Heart left ventricle (tissue), 13 donors: ENCODE measurements around the gene KCNK6.

ENCODE experiments used
- CTCF ChIP-seq, 12 donors: fragments of 200-600 bp; sonication (generic) in 4 of 12; IDR thresholded peaks; one replicate each; pipeline versions ENCODE4 v1.5.0 to v1.8.0; 2018 to 2022; ENCODE audit warnings: antibody characterized with exemption in 12 of 12, mild to moderate bottlenecking in 5 of 12
- POLR2A ChIP-seq, 2 donors: fragments of 450-650 bp; IDR thresholded peaks; one replicate each; pipeline ENCODE4 v1.6.1; 2017; ENCODE audit warnings: antibody characterized with exemption in 2 of 2, mild to moderate bottlenecking in 2 of 2, moderate library complexity in 2 of 2
- donor health status: ischemic (EF 13 %, LVEDD 7.1; RV severe dilation, severe dysfunction).
- donor health status: DM: no; HTN: yes; CAD: no.
- donor health status: DM: no; HTN: no; CAD: no.
- donor health status: ischemic (EF 25% LVEDD 6.9; RV normal size, moderate dysfunction).
- donor health status: ischemic (EF 25% LVEDD 5.7; RV mildly dilated, moderate dysfunction).
- donor health status: ischemic (EF 35%, LVEDD 5.7; RV mildly dilated, moderate dysfunction).
- donor health status: nonischemic (EF 11% LVEDD 7.7; RV severe dilation, severe dysfunction).
- donor health status: DM: yes; HTN: yes; CAD: no.
- donor health status: PGD.
- donor health status: ischemic (EF 29% LVEDD 5.4; RV normal size, mild dysfunction).
- donor health status: nonischemic (EF 23%, LVEDD 6.1; RV moderate dilation, normal function).

DNA sequence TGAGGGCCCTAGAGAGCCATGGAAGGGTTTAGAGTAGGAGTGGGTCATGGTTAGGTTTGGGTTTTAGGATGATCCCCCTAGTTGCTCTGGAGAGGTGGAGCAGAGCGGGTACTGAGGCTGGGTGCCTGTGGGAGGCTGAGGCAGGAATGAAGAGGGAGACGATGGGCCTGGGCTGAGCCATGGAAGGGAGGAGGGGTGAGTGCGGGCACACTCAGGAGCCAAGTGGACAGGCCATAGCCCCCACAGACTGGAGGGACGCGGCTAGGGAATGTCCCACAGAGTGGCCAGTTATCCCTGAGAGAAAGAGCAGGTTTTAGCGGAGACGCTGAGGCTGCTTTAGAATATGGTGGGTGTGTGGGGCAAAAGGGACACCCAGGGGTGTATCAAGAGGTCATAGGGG, 10.0 kb downstream of the KCNK6 start:
- TF ChIP-seq CTCF (IDR thresholded peaks at IDR 0.05) (no peak), POLR2A (IDR thresholded peaks at IDR 0.05) (no peak)
